ENCODE data around the gene ZNF335. TPM values are rescaled to one million over a fixed set of nuclear protein-coding genes. Genes with fewer than 3 reads are reported as not detected.

Gene ZNF335
- total and polyA plus RNA-seq, 2 of the 13 experiments (the other 11 are each of a cell fraction or from before 2014, with no cell fraction given), result 9.7 to 13.7 TPM

- TF ChIP-seq, protein P1, sequence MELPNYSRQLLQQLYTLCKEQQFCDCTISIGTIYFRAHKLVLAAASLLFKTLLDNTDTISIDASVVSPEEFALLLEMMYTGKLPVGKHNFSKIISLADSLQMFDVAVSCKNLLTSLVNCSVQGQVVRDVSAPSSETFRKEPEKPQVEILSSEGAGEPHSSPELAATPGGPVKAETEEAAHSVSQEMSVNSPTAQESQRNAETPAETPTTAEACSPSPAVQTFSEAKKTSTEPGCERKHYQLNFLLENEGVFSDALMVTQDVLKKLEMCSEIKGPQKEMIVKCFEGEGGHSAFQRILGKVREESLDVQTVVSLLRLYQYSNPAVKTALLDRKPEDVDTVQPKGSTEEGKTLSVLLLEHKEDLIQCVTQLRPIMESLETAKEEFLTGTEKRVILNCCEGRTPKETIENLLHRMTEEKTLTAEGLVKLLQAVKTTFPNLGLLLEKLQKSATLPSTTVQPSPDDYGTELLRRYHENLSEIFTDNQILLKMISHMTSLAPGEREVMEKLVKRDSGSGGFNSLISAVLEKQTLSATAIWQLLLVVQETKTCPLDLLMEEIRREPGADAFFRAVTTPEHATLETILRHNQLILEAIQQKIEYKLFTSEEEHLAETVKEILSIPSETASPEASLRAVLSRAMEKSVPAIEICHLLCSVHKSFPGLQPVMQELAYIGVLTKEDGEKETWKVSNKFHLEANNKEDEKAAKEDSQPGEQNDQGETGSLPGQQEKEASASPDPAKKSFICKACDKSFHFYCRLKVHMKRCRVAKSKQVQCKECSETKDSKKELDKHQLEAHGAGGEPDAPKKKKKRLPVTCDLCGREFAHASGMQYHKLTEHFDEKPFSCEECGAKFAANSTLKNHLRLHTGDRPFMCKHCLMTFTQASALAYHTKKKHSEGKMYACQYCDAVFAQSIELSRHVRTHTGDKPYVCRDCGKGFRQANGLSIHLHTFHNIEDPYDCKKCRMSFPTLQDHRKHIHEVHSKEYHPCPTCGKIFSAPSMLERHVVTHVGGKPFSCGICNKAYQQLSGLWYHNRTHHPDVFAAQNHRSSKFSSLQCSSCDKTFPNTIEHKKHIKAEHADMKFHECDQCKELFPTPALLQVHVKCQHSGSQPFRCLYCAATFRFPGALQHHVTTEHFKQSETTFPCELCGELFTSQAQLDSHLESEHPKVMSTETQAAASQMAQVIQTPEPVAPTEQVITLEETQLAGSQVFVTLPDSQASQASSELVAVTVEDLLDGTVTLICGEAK (IDR thresholded peaks at IDR 0.05), result no peak
- TF ChIP-seq, protein P1 (CRISPR knock-in tag; IDR thresholded peaks at IDR 0.05), result no peak
- no peak; the same call in 1 of the 2 replicates for TF ChIP-seq CENPT (CRISPR knock-in tag; IDR thresholded peaks at IDR 0.05; ENCODE audit: low read depth)
- no peak; the same call in 1 of the 2 replicates for TF ChIP-seq ZNF235 (CRISPR knock-in tag; IDR thresholded peaks at IDR 0.05; ENCODE audit: borderline replicate concordance)
- 0 out of 2 replicates have a peak, but pooled peaks have one; percentile 67 for TF ChIP-seq TBP (CRISPR knock-in tag; IDR thresholded peaks at IDR 0.05)
- no peak for TF ChIP-seq ZNF10 (CRISPR knock-in tag; IDR thresholded peaks at IDR 0.05; ENCODE audit: borderline replicate concordance, low read depth)
- TF ChIP-seq ZNF333 (CRISPR knock-in tag; IDR thresholded peaks at IDR 0.05; ENCODE audit: borderline replicate concordance), result no peak
- peak; percentile 85 for TF ChIP-seq ETV5 (CRISPR knock-in tag; IDR thresholded peaks at IDR 0.05; ENCODE audit: borderline replicate concordance)
- TF ChIP-seq, protein P2, sequence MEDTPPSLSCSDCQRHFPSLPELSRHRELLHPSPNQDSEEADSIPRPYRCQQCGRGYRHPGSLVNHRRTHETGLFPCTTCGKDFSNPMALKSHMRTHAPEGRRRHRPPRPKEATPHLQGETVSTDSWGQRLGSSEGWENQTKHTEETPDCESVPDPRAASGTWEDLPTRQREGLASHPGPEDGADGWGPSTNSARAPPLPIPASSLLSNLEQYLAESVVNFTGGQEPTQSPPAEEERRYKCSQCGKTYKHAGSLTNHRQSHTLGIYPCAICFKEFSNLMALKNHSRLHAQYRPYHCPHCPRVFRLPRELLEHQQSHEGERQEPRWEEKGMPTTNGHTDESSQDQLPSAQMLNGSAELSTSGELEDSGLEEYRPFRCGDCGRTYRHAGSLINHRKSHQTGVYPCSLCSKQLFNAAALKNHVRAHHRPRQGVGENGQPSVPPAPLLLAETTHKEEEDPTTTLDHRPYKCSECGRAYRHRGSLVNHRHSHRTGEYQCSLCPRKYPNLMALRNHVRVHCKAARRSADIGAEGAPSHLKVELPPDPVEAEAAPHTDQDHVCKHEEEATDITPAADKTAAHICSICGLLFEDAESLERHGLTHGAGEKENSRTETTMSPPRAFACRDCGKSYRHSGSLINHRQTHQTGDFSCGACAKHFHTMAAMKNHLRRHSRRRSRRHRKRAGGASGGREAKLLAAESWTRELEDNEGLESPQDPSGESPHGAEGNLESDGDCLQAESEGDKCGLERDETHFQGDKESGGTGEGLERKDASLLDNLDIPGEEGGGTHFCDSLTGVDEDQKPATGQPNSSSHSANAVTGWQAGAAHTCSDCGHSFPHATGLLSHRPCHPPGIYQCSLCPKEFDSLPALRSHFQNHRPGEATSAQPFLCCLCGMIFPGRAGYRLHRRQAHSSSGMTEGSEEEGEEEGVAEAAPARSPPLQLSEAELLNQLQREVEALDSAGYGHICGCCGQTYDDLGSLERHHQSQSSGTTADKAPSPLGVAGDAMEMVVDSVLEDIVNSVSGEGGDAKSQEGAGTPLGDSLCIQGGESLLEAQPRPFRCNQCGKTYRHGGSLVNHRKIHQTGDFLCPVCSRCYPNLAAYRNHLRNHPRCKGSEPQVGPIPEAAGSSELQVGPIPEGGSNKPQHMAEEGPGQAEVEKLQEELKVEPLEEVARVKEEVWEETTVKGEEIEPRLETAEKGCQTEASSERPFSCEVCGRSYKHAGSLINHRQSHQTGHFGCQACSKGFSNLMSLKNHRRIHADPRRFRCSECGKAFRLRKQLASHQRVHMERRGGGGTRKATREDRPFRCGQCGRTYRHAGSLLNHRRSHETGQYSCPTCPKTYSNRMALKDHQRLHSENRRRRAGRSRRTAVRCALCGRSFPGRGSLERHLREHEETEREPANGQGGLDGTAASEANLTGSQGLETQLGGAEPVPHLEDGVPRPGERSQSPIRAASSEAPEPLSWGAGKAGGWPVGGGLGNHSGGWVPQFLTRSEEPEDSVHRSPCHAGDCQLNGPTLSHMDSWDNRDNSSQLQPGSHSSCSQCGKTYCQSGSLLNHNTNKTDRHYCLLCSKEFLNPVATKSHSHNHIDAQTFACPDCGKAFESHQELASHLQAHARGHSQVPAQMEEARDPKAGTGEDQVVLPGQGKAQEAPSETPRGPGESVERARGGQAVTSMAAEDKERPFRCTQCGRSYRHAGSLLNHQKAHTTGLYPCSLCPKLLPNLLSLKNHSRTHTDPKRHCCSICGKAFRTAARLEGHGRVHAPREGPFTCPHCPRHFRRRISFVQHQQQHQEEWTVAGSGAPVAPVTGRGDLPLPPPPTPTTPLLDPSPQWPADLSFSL (CRISPR knock-in tag; IDR thresholded peaks at IDR 0.05), result no peak
- peak; percentile 80 for TF ChIP-seq ZNF850 (CRISPR knock-in tag; conservative IDR thresholded peaks at IDR 0.05)
- TF ChIP-seq, protein P3, sequence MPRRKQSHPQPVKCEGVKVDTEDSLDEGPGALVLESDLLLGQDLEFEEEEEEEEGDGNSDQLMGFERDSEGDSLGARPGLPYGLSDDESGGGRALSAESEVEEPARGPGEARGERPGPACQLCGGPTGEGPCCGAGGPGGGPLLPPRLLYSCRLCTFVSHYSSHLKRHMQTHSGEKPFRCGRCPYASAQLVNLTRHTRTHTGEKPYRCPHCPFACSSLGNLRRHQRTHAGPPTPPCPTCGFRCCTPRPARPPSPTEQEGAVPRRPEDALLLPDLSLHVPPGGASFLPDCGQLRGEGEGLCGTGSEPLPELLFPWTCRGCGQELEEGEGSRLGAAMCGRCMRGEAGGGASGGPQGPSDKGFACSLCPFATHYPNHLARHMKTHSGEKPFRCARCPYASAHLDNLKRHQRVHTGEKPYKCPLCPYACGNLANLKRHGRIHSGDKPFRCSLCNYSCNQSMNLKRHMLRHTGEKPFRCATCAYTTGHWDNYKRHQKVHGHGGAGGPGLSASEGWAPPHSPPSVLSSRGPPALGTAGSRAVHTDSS (CRISPR knock-in tag; conservative IDR thresholded peaks at IDR 0.05), result no peak
- no peak for TF ChIP-seq KMT2B (CRISPR knock-in tag; IDR thresholded peaks at IDR 0.05)
These were observed 37.9 kb downstream of the ZNF335 start (continued) for GRCh38 chr20:45934046-45934585.

All from HepG2 (cell line).